Activated T-cell treated with anti-CD3 and anti-CD28 coated beads, Interleukin-2, amount 50 U/mL, for 1 hour (primary cell): ENCODE data around the gene SPTLC2.
A peak's percentile ranks its signal among the peaks of the same experiment; 100 is the strongest.
"Not testable (repeated sequence)": the region's sequence is repeated elsewhere in the genome, so short reads cannot be mapped to it uniquely, and the experiment has no call there.

Experiments used
- DNase-seq: peaks from one replicate; pipeline ENCODE4 v3.0.0-alpha.2; 2020

The SPTLC2 gene

DNA sequence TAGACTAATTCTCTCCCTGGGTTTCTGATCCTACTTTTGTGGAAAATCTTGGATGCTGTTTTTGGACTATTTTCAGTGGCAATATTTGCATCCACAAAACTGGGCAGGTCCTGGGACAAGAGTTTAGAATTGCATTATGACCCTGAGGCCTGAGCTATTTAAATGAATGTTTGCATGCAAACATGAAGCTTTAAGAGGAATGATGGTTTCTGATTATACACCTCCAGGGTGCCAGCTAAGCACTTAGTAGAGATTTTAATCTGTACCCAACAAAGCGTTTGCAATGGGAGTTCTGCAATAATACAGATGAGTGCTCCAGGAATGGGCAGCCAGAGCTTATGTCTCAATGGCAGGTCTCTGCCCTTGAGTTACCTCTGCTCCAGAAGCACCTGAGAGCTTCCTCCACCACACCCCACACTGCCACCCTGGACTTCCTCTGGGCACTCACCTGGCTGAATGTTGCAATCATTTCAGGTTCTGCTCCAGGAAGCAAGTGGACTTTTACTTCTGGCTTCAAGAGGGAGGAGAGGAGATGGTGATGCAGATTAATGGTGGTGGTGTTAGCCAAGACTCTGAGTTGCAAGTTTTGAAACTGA is 6.0 kb upstream of the SPTLC2 start:
- DNase-seq = no peak

DNA sequence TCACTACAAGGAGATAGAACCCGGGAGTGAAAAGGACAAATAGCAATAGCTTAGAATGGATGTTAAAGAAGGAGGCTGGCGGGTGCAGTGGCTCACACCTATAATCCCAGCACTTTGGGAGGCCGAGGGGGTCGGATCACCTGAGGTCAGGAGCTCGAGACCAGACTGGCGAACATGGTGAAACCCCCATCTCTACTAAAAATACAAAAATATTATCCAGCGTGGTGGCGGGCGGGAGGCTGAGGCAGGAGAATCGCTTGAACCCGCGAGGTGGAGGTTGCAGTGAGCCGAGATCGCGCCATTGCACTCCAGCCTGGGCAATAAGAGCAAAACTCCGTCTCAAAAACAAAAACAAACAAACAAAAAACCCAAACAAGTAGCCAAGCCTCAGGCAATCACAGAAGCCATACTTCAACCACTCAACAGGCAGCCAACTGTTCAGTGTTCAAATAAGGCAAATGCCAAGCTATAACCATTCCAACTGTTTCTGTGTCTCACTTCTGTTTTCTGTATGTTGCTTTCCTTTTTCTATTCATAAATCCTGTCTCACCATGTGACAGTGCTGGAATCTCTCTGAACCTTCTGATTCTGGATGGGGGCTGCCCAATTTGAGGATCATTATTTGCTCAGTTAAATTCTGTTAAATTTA is 3.9 kb upstream of the SPTLC2 start:
- DNase-seq = no peak

DNA sequence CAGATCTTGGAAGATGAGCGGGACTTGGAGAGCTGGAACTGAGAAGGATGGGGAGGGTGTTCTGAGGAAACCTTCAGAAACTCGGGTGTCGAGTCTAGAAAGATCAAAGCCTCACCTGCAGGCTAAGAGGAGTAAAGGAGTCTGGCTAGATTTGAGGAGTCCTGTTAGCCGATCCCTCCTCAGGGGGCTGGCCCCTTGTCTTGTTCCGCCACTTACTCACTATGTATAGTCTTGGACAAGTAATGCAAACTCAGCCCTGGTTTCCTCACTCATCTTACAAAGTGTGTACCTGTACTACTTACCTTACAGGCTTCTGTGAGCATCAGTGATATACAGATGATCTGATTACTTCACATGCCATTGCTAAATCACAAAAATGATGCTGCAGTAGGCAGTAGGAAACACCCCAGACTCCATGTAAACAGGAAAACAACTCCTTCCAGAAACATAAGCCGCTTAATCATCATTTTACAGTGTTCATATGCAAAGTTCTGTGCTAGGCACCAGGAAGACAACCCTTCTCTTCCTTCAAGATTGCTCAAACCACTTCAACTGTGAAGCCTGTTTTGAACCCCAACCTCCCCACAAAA is 2.0 kb upstream of the SPTLC2 start:
- DNase-seq = no peak

DNA sequence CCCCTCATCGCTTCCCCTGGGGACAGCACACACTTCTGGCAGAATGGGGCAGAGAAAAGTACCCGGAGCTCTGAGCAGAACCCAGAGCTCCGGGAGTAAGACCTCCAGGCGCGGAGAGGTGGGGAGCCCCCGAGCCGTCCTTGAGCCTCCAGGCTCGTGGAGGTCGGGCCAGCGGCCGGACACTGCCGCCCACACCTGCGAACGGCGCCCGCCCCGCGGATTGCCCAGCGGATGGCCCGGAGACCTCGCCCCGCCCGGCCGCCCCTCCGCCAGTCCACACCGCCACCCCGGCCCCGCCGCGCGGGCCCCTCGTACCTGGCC is 344 bp downstream of the SPTLC2 start:
- DNase-seq = no peak

DNA sequence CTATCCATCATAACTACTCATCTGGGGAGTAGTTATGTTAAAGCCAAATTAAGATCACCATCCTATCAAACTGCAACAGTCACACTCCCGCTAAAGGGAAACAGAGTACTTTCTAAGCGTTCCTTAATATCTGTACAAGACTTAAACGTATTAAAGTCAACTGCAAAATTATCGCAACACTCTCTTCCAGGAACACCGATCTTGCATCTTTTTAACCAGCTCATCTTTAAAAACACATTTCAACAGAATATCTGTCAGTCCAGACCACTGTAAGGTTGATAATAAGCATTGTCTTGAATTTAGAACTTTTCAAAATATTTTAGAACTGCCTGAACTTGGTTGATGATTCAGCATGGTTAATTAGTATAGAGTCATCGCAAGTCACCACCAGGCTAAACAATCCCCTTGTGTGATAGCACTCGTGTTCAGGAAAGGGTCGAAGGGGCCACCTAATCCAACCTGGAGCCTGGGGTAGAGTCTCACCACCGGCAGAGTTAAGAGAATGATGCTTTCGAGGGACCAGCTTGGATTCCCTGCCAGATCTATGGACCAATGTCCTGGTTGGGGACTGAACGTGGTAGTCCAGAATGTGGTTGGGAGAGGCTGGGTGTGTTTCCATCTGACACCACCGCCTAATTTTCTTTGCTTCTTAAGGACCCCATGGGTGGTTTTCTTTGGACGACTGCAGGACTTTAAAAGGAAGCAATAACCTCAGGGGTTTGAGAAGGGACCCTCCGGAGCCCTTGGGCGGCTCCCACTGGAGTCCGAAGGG is 890 bp downstream of the SPTLC2 start:
- DNase-seq = peak; percentile 34

DNA sequence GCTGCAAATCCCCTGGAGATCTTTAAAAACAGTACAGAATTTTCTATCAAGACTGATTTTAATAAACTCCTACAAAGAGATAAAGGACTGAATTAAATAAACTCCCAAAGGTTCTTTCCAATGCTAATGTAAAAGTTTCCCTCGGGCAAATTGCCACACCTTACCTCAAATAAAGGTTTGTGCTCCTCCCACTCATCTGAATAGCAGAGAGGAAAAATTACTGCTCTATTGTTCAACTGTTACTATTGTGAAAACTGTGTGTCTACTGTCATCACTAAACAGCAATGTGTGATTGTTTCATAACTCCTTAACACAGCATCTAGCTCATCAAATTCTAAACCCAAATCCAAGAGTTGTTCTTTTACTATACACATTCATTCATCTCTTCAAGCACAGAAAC is 3.2 kb downstream of the SPTLC2 start:
- DNase-seq = no peak

DNA sequence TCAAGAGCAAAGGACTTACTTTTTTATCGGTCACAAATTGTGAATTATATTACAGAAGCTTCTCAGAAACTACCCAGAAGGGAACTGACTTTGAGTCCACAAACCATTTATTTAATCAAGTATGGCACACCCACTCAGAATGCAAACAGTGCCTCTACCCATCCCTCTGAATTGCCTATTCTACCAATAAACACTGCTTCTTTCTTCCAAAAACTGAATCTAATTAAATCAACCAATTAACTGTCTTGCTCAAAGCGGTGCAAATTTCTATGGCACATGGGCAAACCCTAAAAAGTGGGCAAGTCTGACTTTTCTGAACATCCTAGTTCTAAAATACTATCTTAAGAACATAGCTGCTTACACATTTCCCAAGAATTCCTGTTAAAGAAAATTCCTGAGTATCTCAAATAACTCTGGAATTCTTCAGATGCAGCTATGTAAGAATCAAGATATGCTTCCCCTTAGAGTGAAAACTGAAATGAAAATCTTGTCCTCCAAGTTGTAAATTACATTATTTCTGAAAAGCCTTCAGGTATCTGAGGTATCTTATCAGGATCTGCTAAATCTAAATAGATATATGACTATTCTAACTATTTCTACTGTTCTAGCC is 4.3 kb downstream of the SPTLC2 start:
- no peak for DNase-seq

DNA sequence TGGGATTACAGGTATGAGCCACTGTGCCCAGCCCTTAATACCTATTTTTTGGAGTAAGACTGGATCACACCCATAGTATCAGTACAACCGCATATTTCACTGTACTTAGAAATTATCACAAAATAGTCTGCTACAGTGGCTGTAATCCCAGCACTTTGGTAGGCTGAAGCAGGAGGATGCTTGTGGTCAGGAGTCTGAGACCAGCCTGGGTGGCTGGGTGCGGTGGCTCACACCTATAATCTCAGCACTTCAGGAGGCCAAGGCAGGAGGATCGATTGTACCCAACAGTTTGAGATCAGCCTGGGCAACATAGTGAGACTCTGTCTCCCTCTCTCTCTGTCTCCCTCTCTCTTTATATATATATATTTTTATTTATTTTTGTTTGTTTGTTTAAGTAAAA is 5.9 kb downstream of the SPTLC2 start:
- DNase-seq = no peak

DNA sequence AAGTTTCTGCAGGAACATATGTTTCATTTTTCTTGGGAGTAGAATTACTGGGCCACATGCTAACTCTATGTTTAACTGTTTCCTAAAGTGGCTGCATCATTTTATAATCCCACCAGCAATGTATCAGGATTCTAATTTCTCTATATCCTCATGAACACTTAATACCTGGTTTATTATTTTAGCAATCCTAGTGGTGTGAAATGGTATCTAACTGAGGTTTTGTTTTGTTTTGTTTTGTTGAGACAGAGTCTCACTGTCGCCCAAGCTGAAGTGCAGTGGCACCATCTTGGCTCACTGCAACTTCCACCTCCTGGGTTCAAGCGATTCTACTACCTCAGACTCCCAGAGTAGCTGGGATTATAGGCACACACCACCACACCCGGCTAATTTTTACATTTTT is 6.5 kb downstream of the SPTLC2 start:
- no peak for DNase-seq

DNA sequence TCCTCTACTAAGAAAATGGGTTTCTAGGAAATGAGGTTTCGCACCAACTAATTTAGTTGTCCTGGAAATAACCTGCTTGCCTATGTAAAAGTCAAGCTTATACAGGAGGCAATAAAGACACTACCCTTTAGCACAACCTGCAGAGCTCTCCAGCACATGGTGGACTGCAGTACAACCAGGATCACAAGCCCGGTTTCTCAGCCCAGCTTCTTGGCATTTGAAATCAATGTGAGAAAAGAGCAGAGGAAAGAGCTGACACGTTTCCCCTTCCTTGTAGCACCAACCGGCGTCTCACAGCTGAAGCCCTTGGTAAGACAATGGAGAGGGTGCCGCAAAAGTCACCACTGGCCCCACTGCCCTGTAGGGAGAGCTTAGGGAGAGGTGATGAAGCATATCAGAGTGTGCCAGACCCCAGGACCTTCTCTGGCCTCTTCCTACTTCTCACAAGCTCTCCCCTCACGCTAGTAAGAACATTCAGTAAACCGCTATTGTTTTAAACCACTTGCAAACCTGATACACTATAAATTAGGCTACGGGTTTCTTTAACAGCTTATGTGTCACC is 8.6 kb downstream of the SPTLC2 start:
- peak; percentile 19 for DNase-seq

DNA sequence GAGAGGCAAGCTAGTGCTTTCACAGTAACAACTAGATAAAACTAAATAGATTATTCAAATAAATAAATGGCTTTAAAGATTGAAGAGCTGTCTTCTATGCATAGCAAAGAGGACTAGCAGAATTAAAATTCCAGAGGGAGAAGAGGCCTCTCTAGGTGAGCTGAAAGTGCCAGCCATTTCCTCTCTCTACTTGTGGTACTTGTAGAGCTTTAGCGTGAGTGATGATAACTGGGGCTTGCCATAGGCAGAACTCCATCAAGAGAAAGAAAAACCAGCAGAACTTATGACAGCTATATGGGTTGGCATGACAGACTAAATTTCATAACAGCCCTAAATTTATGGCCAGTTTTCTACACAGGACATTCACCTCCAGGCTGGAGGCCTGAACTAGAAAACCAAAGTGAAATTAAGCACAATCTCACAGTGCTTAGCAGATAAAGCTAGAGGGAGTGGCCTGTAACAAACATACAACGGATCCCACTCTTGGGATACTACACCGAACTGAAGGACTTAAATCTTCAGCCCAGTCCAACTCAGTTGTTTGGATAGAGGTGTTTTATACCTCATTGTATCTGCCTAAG is 11.0 kb downstream of the SPTLC2 start:
- no peak for DNase-seq

DNA sequence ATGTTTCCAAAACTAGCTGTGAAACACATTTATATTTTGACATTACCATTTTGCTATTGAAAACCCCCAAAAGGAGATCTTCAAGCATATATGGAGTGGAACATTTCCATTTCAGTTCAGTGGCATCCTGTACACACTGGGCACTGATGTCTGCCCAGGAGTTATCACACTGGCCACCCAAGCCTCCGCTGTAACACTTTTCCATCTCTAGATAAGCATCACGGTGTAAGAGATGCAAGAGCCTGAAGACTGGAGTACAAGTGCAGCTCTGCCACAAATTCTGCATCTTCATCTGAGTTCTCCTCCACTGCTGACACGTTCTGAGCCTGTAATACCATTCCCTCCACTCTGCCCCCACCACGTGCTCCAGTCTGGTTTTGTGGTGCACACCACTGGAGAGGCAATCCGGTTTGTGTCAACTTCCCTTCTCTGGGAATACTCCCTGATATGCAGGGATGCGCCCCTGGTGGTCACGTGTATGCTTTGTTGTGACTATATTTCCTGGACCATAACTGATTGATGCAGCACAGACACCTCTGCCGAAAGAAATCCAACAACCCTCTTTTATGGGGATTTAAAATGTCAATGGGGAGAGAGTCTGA is 12.7 kb downstream of the SPTLC2 start:
- DNase-seq = no peak

DNA sequence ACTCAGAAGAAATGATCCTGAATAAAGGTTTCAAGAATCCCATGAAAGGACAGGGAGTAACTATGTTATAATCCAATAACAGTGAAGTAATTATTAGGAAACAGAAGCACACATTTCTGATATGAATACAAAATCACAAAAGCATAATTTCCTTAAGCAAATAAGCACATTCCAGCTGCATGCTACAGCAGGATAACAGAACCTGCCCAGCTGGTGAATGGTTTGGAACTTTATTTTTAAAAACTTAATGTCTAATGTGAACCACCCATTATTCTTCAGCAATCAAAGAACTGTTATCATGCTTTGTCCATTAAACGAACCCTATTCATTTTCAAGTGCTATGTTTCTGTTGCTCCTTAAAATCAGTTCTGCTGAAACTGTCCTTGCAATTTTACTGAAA is 13.4 kb downstream of the SPTLC2 start:
- no peak for DNase-seq

DNA sequence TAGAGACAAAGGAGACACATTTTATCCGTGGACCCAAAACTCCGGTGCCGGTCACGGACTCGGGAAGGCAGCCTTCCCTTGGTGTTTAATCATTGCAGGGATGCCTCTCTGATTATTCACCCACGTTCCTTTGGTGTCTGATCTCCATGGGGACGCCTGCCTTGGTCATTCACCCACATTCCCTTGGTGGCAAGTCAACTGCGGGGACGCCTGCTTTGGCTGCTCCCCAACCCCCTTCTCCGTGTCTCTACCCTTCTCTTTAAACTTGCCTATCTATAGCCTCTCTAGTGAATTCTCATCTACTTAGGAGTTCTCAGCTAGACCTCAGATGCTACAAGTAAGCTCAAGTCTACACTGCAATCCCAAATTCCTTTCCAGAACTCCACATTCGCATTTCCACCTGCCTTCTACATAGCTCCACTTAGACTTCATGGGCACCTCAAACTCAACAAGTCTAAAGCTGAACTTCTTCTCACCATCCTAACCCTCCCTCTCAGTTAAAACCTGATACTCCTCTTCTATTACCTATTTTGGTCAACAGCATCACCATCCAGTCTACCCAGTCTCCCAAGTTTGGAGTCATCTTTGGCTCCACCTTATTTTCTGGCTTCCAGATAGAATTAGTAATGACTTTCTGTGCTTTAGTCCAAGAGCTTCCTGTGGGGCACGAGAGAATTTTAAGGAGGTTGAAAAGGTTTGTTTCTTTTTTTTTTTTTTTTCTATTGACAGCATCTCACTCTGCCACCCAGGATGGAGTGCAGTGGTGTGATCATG is 14.4 kb downstream of the SPTLC2 start:
- DNase-seq = no peak

DNA sequence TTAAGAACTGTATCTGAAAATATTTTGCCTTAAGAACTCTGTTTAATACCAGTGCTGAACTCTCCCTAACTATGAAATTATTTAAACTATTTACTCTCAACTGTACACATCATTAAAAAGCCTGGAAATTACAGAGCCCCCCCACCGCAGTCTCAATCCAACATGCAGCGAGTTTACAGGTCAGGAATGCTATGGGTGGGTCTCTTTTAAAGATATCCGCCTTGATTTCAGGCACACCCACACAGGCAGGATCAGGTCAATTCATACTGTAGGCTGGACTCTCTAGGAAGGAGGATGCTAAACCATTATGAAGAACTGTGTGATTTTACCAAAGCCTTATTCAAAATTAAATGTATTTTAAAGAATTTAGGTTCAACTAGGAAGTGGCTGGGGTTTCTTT is 16.5 kb downstream of the SPTLC2 start:
- DNase-seq = no peak

DNA sequence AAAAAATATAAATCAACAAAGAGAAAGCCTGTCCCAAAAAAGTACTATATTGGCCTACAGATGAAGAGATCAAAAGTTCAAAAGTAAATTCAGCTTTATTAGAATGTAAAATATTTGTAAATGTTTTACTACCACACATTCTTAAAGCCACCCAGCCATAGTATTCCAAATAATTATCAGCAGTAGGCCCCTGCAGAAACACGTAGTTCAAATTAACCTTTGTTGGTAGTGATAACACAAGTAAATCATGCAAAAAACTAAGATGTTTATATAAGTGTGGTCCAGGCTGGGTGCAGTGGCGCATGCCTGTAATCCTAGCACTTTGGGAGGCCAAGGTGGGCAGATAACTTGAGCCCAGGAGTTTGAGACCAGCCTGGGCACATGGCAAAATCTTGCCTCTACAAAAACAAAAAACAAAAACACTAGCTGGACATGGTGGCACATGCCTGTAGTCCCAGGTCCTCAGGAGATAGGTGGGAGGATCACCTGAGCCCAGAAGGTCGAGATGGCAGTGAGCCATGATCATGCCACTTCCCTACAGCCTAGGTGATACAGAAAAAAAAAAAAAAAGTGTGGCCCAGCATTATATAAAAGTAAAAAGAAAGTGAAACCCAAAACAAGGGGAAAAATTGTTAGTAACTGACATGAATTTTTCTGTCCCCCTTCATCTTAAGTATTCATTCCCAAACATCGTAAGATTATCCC is 17.9 kb downstream of the SPTLC2 start:
- DNase-seq = peak; percentile 26

DNA sequence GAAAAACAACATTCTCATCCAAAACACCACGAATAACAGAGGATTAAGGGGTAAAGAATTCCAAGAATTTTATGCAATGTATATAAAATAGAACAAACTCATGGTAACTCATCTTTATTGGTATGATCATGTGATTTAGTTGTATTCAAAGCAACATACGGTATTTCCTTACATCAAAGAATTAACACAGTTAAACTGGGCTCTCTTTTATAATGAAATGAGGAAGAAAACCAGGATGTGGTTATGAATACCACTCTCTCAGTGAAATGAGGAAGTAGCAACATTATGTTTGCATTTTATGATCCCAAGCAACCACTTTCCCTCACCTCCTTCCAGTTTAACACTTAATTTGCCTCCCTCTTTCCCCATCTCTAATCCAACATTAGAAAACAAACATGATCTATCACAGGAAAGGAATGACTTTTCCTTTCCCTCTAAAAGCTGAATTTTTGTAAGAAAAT is 22.9 kb downstream of the SPTLC2 start:
- DNase-seq = no peak

DNA sequence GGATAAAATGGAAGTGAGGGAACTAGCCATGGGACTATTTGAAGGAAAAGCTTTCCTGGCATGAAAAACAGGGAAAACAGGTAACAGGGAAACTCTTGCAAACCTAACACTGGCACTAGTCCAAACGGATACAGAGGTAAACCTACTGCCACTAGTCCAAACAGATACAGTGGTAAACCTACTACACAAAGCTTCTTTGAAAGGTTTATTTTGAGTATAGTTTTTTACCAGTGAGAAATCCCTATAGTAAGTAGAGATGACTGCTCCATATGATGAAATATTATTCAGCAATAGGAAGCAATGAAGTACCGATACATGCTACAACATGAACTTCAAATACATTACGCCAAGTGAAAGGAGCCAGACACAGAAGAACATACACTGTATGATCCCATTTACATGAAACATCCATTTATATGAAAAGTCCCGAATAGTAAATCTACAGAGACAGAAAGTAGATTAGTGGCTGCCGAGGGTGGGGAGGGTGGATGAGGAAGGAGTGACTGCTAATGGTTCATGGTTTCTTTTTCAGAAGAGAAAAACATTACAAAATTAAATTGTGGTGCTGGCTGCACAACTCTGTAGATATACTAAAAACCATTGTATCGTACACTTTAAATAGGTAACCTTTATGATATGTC is 25.5 kb downstream of the SPTLC2 start:
- no peak for DNase-seq

DNA sequence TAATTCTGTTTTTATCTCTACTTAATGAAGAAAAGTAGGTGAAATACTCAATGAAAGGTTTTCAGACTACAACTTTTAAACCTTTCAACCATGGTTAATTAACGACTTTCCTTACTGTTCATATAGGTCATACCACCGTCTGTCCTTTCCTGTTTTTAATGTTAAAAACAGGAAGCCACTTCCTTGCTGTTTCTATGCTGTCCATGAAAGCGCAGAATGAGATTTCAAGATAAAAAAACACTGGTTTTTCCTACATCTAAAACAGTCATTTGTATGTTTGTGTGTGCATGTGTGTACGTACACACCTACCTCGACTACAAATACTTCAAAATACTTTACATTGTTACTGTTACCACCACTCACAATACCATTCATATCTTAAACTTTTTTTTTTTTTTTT is 27.3 kb downstream of the SPTLC2 start:
- DNase-seq = no peak

DNA sequence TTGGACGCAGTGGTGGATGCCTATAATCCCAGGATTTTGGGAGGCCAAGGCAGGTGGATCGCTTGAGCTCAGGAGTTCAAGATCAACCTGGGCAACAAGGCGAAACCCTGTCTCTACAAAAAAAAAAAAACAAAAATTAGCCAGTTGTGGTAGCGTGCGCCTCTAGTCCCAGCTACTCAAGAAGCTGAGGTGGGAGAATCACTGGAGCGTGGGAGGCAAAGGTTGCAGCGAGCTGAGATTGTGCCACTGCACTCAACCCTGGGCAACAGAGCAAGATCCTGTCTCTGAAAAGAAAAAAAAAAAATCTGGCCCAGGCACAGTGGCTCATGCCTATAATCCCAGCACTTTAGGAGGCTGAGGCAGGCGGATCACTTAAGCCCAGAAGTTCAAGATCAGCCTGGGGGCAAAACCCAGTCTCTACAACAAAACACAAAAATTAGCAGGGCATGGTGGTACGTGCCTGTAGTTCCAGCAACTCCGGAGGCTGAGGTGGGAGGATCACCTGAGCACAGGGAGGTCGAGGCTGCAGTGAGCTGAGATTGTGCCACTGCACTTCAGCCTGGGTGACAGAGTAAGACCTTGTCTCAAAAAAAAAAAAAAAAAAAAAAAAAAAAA is 27.9 kb downstream of the SPTLC2 start:
- not testable (repeated sequence) for DNase-seq
